GM18508 (cell line): ENCODE data around the gene TPSAB1.
"Not testable (repeated sequence)": the region's sequence is repeated elsewhere in the genome, so short reads cannot be mapped to it uniquely, and the experiment has no call there.

Experiments
- ATAC-seq: cut with Tn5 transposase; IDR thresholded peaks from one replicate; pipeline ENCODE4 v1.9.1; 2021; ENCODE audit warnings: moderate number of reproducible peaks; ENCODE audit not compliant: insufficient read depth, unreplicated experiment

Gene TPSAB1

GRCh38 chr16:1262210-1262845 is 21.8 kb downstream of the TPSAB1 start:
- ATAC-seq, result no peak

- ATAC-seq, result no peak
These were observed 22.3 kb downstream of the TPSAB1 start for GRCh38 chr16:1262846-1263221.

- ATAC-seq, result no peak
These were observed 23.3 kb downstream of the TPSAB1 start for GRCh38 chr16:1263591-1264344.

- no peak for ATAC-seq
These were observed 24.0 kb downstream of the TPSAB1 start for GRCh38 chr16:1264345-1265089.

GRCh38 chr16:1265090-1265630 is 24.7 kb downstream of the TPSAB1 start:
- ATAC-seq, result no peak

- no peak for ATAC-seq
These were observed 25.3 kb downstream of the TPSAB1 start for GRCh38 chr16:1265826-1266225.

- ATAC-seq, result not testable (repeated sequence)
These were observed 28.9 kb downstream of the TPSAB1 start for GRCh38 chr16:1269418-1269817.

GRCh38 chr16:1271380-1271723 is 30.8 kb downstream of the TPSAB1 start:
- ATAC-seq, result no peak

- not testable (repeated sequence) for ATAC-seq
These were observed 31.4 kb downstream of the TPSAB1 start for GRCh38 chr16:1271724-1272413.

- ATAC-seq, result no peak
These were observed 32.1 kb downstream of the TPSAB1 start for GRCh38 chr16:1272453-1273198.

- no peak for ATAC-seq
These were observed 33.3 kb downstream of the TPSAB1 start for GRCh38 chr16:1273816-1274215.

- no peak for ATAC-seq
These were observed 34.3 kb downstream of the TPSAB1 start for GRCh38 chr16:1274767-1275166.

- no peak for ATAC-seq
These were observed 35.5 kb downstream of the TPSAB1 start for GRCh38 chr16:1275791-1276579.

- ATAC-seq, result no peak
These were observed 36.0 kb downstream of the TPSAB1 start for GRCh38 chr16:1276580-1276878.

- ATAC-seq, result no peak
These were observed 36.7 kb downstream of the TPSAB1 start for GRCh38 chr16:1277151-1277598.

GRCh38 chr16:1277617-1278282 is 37.2 kb downstream of the TPSAB1 start:
- ATAC-seq, result no peak

GRCh38 chr16:1278477-1278876 is 38.0 kb downstream of the TPSAB1 start:
- ATAC-seq, result no peak

- no peak for ATAC-seq
These were observed 38.8 kb downstream of the TPSAB1 start for GRCh38 chr16:1279081-1279944.
